NK-92 (cell line): Measurements from ENCODE around the gene CYTH1.

Experiments
- DNase-seq: peaks from one replicate; lab custom pipeline; 2025; ENCODE audit not compliant: unreplicated experiment; lab: John Stamatoyannopoulos, UW

CYTH1 gene

DNA sequence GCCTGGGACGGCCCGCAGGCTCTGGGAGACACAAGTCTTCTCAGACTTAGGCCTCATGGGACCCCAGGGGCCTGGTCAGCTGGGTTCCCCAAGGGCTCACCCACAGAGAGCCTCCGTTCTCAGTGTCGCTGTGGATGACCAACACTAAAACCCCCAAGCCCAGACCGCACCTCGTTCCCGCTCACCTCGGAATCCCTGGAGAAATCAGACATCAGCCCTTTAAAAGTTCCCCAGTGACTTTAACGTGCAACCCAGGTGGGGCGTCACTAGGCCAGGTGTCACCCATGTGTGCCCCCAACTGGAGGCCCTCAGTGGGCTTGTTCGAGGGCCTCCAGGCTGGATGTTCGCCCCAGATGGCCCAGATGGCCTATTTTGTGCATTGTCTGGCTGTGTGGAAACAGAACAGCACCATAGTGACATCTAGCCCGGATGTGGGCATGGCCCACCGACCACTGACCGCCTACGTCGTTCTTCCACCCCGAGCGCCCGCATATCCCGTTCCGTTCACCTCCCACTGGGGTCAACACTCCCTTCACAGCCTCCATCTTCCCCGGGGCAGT lies 152.6 kb downstream of the CYTH1 start:
- DNase-seq = no peak

DNA sequence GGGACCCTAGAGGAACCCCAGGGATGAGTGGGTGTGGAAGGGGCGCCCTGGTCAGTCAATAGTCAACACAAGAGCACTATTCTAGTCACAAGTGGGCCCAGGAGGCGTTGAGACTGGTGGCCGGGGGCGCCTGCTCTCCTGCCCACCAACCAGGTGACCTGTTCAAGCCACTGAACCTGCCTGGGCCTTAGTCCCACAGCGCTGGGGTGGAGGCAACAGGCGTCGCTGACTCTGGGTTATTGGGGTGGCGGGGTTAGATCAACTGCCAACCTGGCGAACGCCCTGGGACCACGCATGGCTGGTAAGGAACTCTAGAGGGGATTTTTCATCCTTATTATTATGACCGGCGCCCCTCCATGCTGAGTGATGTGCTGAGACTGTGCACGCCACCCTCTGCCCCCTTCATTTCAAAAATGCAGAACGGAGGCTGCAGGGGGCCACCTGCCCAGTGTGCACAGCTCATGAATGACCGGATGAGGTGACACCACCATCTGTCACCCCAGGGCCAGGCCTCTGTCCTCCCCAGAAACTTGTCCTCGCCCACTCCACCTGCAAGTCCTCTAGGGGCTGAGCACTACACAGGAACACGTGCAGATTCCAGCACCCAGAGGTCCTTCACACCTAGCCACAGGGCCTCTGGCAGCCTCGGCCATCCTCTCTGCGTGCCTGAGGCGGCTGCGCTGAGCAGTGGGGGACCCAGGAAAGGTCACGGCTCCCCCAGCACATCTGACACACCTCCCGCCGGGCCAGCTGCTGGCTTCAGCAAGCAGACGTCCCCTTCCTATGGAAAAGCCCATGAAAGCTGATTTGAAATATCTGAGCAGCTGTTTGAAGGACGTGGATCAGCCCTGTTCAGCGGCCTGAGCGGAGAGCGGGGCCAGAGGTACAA lies 153.3 kb downstream of the CYTH1 start:
- DNase-seq = no peak

DNA sequence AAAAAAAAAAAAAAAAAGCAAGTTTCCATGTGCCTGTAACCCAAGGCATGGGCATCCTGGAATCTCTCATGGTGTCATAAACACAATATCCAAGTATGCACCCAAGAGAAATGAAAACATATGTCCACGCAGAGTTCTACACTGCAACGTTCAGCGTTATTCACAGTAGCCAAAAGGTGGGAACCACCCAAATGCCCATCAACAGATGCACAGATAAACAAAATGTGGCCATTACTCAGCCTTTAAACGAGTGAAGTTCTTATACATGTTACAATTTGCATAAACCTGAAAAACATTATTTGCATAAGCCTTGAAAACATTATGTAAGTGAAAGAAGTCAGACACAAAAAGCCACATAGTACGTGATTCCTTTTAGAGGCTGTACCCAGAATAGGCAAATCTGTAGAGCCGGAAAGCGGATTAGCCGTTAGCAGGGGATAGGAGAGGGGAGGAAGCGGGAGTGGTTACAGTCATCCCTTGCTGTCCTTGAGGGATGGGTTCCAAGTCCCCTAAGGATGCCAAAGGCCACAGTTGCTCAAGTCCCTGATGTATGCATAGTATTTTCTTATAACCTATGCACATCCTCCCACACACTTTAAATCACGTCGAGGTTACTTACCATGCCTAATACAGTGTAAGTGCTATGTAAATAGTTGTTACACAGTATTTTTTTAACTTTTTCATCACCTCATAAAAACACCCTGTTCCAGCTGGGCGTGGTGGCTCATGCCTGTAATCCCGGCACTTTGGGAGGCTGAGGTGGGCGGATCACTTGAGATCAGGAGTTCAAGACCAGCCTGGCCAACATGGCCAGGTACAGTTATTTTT lies 157.5 kb downstream of the CYTH1 start:
- no peak for DNase-seq
